ENCODE measurements around the gene PDE4D.

Gene PDE4D

DNA sequence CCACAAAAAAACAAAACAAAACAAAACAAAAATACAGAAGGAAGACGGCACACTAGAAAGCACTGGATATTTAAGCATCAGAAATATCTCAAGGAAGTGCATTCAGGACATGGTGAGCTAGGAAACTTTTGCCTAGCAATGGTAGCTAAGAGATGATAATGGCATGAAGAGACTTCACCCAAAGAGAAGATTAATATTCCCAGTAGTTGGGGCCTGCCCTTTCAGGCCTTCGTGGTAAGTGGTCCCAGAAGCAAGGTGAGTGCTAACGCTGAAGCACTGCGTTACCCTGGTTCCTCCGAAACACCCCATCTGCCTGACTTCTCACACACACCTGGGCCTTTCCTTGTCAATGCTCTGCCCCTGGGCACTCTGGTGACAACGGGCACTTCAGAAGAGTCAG is 725.5 kb downstream of the PDE4D start:
- TF ChIP-seq, protein P1, sequence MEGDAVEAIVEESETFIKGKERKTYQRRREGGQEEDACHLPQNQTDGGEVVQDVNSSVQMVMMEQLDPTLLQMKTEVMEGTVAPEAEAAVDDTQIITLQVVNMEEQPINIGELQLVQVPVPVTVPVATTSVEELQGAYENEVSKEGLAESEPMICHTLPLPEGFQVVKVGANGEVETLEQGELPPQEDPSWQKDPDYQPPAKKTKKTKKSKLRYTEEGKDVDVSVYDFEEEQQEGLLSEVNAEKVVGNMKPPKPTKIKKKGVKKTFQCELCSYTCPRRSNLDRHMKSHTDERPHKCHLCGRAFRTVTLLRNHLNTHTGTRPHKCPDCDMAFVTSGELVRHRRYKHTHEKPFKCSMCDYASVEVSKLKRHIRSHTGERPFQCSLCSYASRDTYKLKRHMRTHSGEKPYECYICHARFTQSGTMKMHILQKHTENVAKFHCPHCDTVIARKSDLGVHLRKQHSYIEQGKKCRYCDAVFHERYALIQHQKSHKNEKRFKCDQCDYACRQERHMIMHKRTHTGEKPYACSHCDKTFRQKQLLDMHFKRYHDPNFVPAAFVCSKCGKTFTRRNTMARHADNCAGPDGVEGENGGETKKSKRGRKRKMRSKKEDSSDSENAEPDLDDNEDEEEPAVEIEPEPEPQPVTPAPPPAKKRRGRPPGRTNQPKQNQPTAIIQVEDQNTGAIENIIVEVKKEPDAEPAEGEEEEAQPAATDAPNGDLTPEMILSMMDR (conservative IDR thresholded peaks at IDR 0.05; ENCODE audit: low read length), result no peak
- no peak overlapping the region for H3K4me3 ChIP-seq (ENCODE audit: low read length)
- DNase-seq (ENCODE audit: low read depth), result no peak

- H3K4me3 ChIP-seq (ENCODE audit: low read length), result no peak overlapping the region
- DNase-seq (ENCODE audit: low read depth), result peak; percentile 78
These were observed 729.3 kb downstream of the PDE4D start for GRCh38 chr5:59164041-59164830.

DNA sequence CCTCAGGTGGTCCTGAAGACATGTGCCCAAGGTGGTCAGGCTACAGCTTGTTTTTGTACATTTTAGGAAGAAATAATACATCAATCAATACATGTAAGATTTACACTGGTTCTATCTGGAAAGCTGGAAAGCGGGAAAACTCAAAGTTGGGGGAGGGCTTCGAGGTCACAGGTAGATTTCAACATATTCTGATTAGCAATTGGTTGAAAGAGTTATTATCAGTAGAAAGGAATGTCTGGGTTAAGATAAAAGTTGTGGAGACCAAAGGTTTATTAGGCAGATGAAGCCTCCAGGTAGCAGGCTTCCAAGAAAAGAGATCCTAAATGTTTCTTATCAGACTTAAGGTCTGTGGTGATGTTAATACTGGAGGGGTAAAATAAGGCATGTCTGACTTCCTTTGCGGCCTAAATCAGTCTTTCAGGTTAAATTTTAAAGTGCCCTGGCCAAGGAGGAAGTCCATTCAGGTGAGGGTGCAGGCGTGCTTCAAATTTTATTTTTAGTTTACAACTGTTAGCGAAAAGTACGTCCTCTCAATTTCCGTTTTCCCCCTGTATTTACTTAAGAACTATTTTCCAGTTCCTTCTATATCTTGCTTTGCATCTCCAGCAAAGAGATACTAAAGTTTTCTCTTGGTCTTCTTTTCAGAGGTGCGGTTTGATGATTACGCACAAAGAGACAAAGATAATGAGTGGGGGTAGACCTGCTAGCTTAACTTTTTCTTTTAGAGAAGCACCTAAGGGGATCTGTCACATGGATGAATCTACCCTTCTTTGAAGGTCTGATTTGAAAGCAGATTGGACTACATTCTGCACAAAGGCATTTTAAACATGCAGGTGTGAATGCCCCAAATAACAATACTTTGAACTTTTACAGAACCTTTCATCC is 732.1 kb downstream of the PDE4D start:
- no peak for DNase-seq (ENCODE audit: low read depth)
- H3K4me3 ChIP-seq (ENCODE audit: low read length), result no peak overlapping the region

More at GRCh38 chr5:59164041-59164830, 729.3 kb downstream of the PDE4D start:
- TF ChIP-seq, protein P1 (conservative IDR thresholded peaks at IDR 0.05; ENCODE audit: low read length), result no peak

DNA sequence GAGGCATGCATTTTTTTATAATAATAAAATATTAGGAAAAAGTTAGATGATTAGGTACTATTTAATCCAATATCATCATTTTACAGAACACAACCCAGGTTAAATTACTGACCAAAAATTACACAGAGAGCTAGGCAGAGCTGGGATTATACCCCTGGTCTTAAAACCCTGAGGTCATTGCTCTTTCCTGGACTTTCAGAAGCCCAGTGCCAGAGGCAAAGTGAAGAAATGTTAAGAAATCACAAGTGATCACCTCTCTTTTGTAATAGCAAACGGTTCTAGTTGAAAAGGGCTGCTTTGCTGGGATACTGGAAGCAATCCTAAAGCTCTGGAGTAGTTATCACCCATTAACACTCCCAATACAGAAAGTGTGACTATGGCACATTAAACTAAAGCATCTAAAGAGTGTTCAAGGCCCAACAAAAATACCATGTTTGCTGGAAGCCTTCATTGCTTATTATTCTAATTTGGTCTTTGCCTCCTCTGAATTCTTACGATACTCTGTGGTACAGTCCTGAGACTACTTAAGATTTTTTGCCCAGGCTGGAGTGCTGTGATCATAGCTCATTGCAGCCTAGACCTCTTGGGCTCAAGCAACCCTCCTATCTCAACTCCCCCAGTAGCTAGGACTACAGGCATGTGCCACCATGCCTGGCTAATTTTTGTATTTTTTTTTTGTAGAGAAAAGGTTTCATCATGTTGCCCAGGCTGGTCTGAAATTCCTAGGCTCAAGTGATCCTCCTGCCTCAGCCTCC is 734.7 kb downstream of the PDE4D start:
- no peak overlapping the region for H3K4me3 ChIP-seq (ENCODE audit: low read length)
- DNase-seq (ENCODE audit: low read depth), result no peak
- TF ChIP-seq, protein P1 (conservative IDR thresholded peaks at IDR 0.05; ENCODE audit: low read length), result no peak

More for the DNA sequence above, 732.1 kb downstream of the PDE4D start:
- TF ChIP-seq, protein P1 (conservative IDR thresholded peaks at IDR 0.05; ENCODE audit: low read length), result no peak

DNA sequence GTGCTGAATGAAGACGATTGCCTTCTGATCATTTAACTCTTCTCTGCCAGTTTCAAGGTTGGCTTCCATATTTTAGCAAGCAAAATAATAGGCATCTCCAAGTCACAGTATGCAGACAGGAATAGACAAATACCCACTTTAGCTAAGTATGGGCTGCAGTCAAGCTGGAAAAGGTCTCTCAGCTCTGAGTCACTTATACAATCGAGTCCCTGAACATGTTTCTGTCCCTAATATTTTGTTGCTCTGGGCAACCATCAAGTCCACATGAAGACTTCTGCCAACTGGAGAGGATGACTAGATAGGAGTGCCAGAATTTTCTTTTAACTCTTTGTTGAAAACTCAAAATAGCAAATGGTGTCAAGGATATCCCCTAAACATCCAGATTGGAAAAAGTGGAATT is 735.4 kb downstream of the PDE4D start:
- TF ChIP-seq, protein P1 (conservative IDR thresholded peaks at IDR 0.05; ENCODE audit: low read length), result no peak
- no peak overlapping the region for H3K4me3 ChIP-seq (ENCODE audit: low read length)
- DNase-seq (ENCODE audit: low read depth), result peak; percentile 22

DNA sequence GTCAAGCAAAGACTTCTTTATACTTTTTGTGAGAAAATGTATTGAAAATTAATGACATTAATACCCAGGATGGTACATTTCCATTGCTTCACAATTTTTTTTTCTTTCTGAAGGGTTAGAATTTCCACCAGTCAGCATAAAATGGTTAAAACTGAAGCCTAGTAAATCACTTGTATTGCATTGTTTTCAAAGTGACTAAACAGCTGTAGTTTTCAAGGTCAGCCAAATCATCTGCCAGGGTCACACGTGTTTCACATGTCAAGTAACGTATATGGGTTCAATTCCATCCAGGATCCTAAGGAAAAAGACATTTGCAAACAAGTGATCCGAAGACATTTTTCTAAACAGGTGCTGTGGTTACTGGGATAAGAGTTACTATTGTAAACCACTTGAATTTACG is 736.5 kb downstream of the PDE4D start:
- DNase-seq (ENCODE audit: low read depth), result no peak
- TF ChIP-seq, protein P1 (conservative IDR thresholded peaks at IDR 0.05; ENCODE audit: low read length), result no peak
- H3K4me3 ChIP-seq (ENCODE audit: low read length), result no peak overlapping the region

All from AG10803 (cell line).